HG02981 (cell line): Measurements from ENCODE around the gene ADPRM.

Source experiments
- ATAC-seq: cut with Tn5 transposase; IDR thresholded peaks from one replicate; pipeline ENCODE4 v1.9.1; 2021; ENCODE audit warnings: mild to moderate bottlenecking, moderate library complexity; ENCODE audit not compliant: unreplicated experiment

Gene ADPRM

DNA sequence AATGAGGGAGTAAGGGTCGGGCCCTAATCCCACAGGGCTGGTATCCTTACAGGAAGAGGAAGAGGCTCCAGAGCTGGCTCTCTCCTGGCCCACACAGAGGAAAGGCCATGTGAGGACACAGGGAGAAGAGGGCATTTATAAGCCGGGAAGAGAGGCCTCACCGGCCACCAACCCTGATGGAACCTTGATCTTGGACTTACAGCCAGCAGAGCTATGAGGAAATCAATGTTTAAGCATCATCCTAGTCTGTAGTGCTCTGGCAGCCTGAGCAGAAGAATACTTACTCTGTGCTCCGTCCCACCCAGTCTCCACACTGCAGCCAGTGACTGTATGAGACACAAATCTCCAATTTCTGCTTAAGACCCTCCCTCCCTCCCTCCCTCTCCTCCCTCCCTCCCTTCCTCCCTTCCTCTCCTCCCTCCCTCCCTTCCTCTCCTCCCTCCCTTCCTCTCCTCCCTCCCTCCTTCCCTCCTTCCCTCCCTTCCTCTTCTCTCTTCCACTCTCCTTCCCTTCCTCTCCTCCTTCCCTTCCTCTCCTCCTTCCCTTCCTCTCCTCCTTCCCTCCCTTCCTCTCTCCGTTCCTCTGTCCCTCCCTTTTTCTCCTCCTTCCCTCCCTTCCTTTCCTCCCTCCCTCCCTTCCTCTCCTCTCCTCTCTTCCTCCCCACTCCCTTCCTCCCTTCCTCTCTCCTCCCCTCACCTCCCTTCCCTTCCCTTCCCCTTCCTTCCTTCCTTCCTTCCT, 41.3 kb downstream of the ADPRM start:
- ATAC-seq, result no peak

DNA sequence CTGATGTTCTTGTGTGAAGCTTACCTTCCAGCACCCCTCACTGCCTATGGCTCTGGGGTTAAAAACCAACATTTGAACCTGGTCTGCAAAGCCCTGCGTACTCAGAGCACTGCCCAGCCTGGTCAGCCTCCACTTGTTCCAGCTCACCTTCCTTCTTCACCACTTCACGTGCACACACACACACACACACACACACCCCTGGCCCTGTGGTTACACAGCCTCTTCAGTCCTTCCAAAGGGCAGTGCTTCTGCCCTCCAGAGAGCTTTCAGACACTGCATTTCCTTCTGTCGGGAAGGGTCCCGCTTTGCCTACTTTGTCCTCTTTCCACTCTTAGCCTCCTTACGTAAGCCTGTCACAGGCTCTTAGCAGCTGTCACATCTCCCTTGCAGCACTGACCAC, 42.0 kb downstream of the ADPRM start:
- no peak for ATAC-seq

DNA sequence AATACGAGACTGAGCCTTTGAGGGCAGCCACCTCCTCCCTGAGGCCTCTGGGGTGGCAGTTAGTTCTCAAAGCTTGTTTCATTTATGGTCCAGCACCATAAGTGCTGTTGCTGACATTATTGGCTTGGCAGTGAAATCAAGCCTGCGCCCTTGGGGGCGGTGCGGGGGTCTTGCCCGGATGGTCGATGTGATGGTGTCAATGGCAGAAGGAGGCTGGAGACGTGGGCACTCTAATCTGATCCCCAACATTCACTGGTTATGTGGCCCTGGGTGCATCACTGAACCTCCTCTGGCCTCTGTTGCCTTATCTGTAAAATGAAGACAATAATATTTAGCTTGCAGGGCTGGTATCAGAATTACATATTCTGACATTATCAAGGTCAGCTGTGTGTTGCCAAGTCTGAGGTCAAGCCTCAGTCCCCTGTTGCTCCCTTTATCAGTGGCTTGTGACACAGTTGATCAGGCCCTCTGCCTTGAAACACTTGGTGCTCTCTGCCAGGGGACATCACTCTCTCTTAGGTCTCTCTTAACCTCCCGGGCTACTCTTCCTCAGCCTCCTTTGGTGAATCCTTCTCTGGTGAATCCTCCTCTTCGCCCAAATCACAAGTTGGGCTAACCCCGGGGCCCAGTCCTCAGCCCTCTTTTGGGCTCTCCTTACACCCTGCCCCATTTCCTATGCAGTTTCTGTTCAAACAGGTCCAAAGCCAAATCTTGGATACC, 44.2 kb downstream of the ADPRM start:
- ATAC-seq, result no peak

DNA sequence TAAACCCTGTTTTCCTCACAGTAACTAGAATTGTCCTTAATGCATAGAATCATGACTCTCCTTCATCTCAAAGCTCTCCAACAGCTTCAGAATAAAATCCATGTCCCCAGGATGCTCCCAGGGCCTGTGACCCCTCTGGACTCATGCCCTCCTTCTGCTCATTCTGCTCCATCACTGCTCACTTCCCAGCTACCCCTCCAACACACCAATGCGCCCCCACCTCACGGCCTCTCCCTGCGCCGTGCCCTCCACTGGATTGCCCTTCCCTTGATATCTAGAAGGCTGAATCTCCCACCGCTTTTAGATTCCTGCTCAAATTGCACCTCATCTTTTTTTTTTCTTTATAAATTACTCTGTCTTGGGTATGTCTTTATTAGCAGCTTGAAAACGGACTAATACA, 45.0 kb downstream of the ADPRM start:
- no peak for ATAC-seq

DNA sequence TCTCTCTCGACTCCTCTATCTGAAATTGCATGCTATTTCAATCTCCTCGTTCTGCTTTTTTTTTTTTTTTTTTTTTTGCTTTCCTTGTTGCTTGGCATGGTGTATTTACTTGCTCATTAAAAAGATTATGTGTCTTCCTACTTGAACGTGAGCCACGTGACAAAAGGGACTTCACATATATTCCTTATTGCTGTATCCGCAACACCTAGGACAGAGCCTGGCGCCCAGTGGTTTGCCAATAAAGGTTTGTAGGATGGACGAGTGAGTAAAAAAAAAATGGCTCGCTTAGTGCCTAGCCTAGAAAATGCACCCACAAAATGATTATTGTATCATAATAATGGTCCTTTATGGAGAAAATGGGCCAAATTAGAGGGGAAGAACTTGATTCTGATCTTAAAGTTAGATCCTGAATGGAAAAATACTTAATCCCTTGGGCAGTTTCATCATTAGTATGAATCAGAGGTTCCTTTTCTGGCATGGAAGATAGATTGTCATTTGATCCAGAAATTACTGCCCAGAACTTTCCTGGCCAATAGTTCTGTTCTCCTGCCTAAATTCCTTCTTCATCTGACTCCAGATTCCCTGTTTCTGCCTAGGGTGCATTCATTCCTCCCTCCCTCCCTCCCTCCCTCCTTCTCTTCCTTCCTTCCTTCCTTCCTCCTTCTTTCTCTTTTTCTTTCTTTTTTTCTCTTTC, 46.1 kb downstream of the ADPRM start:
- no peak for ATAC-seq

- ATAC-seq, result no peak
Measured at GRCh38 chr17:10744501-10745000, 47.2 kb downstream of the ADPRM start.

GRCh38 chr17:10745231-10745630, 47.8 kb downstream of the ADPRM start:
- no peak for ATAC-seq

GRCh38 chr17:10748531-10749181, 51.3 kb downstream of the ADPRM start:
- no peak for ATAC-seq

- no peak for ATAC-seq
Measured at GRCh38 chr17:10750210-10750609, 52.8 kb downstream of the ADPRM start.

GRCh38 chr17:10751563-10751962, 54.2 kb downstream of the ADPRM start:
- no peak for ATAC-seq

DNA sequence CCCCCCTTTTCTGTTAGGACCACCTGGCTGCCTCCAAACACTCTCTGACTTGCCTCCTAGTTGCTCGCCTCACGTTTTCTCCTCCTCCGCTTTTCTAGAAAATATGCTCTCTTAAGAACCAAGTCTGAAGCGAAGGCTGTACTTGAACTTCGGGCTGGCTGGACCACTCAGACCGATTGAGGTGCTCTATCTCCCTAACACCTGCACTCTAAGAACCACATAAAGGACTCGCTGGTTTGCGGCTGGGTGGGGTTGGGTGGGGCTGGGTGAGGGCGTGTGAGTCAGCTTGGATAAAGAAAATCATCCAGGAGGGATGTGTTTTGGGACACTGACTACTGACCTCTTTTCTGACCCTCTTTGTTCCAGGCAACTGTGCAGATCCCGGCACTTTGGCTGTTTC, 55.3 kb downstream of the ADPRM start:
- no peak for ATAC-seq

DNA sequence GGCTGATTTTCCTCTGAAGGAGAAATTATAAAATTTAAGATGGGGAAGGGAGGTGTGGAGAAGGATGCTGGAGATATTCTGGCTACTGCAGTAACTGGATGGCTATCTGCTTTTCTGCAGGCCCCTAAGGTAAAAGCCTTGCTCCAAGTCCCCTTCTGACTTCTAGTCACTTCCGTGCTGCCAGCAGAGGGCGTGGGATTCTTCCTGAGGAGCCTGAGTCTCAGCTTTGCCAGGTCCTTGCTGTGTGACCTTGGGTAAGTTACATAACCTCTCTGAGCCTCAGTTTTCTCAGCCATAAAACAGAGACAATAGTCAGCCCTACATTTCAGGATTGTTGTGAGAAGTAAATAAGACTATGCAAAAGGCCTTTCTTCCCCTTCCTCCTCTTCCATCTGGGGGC, 56.7 kb downstream of the ADPRM start:
- ATAC-seq, result no peak

DNA sequence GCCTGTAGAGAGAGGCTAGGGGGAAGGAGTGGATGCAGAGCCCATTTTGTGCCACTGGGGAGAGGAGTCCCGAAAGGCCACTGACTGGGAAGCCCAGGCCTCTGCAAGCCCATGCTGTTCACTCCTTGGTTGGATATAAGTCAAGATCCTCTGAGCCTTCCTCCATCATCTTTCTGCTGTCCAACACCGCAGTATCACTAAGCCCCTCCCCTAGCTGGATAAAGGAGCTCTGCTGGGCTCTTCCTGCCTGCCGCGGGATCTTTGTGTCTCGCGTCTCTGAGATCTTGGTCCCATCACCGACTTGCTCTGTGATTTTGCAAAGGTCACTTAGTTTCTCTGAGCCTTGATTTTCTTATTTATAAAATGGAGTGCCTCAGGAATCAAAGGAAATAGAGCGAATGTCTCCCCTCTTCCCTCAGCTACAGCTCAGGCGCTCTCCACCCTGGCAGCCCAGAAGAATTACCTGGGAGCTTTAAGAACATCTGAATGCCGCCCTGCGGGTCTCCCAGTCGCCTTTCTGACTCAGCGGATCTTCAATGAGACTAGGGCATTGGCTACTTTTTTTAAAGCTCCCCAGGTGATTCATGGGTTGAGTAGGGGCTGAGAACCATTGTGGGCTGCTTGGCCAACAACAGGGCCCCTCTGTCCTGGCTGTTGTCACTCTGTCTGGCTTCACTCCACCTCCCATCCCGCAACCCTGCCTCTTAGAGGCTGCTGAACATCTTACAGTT, 57.6 kb downstream of the ADPRM start:
- no peak for ATAC-seq

GRCh38 chr17:10755592-10756127, 58.3 kb downstream of the ADPRM start:
- no peak for ATAC-seq

- ATAC-seq, result no peak
Measured at GRCh38 chr17:10756185-10756584, 58.8 kb downstream of the ADPRM start.

- ATAC-seq, result no peak
Measured at GRCh38 chr17:10756619-10757018, 59.2 kb downstream of the ADPRM start.

DNA sequence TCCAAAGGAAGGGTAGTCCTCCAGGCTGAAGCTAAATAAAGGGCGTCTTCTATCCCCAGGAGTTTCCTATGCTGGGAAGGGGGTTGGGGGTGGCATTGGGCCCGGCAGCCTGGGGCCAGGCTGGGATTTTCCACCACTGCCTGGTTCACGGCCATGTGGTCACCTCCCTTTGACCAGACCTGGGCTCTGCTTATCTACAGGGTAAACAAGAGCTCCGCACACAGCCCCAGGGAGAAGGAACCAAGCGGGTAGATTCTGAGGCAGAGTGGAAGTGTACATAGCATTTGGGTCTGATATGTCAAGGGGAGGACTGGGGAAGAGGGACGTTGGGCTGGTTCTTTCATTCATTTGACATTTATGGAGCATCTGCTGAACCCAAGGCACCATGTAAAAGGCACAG, 59.7 kb downstream of the ADPRM start:
- no peak for ATAC-seq

- no peak for ATAC-seq
Measured at GRCh38 chr17:10757647-10758046, 60.3 kb downstream of the ADPRM start.

DNA sequence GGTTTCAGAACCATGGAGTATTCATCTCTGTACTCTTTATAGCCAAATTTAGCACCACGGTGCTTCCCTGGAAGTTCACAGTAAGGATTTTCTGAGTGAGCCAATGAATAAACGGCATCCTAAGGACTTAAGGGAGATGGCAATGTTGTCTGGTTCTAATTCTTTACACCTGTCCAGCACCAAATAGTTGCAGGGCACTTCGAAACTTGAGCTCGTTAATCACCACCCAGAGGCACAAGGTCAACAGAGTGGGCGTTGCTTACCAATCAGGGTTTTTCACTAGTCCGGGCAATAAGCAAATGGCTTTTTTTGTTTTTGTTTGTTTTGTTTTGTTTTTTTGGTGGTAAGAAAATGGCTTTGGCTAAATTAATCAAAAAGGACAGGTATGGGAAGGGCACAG, 60.7 kb downstream of the ADPRM start:
- ATAC-seq, result no peak
